Mucosa of stomach (tissue), 1 donor: ENCODE data around the gene PAX8.

ENCODE experiments used
- H3K27me3 ChIP-seq: one replicate; pipeline ENCODE4 v1.7.0; 2013; ENCODE audit warnings: mild to moderate bottlenecking, low read length; ENCODE audit not compliant: control insufficient read depth, insufficient read depth
- H3K36me3 ChIP-seq: one replicate; pipeline ENCODE4 v1.7.0; 2013; ENCODE audit warnings: low read length; ENCODE audit not compliant: control insufficient read depth, insufficient read depth
- H3K4me1 ChIP-seq: one replicate; pipeline ENCODE4 v1.7.0; 2013; ENCODE audit warnings: mild to moderate bottlenecking, low read length; ENCODE audit not compliant: control insufficient read depth, insufficient read depth
- H3K4me3 ChIP-seq: one replicate; pipeline ENCODE4 v1.7.0; 2013; ENCODE audit warnings: low read length
- H3K9ac ChIP-seq: one replicate; pipeline ENCODE4 v1.7.0; 2013; ENCODE audit warnings: mild to moderate bottlenecking, low read length, moderate library complexity
- H3K9me3 ChIP-seq: one replicate; pipeline ENCODE4 v1.7.0; 2013; ENCODE audit warnings: mild to moderate bottlenecking, low read length, moderate library complexity; ENCODE audit not compliant: control insufficient read depth
- donor health status: Pancreatic carcinoma.

The PAX8 gene

GRCh38 chr2:113167962-113168340 is 110.8 kb downstream of the PAX8 start:
- Histone ChIP-seq H3K36me3 (no peaks in the 10 kb centered on the region), H3K27me3 (no peaks in the 10 kb centered on the region), H3K9me3 (no peaks in the 10 kb centered on the region), H3K9ac (peak overlapping the region; percentile 48), H3K4me3 (no peak overlapping the region), H3K4me1 (peaks cover 44% of the 10 kb centered on the region)

DNA sequence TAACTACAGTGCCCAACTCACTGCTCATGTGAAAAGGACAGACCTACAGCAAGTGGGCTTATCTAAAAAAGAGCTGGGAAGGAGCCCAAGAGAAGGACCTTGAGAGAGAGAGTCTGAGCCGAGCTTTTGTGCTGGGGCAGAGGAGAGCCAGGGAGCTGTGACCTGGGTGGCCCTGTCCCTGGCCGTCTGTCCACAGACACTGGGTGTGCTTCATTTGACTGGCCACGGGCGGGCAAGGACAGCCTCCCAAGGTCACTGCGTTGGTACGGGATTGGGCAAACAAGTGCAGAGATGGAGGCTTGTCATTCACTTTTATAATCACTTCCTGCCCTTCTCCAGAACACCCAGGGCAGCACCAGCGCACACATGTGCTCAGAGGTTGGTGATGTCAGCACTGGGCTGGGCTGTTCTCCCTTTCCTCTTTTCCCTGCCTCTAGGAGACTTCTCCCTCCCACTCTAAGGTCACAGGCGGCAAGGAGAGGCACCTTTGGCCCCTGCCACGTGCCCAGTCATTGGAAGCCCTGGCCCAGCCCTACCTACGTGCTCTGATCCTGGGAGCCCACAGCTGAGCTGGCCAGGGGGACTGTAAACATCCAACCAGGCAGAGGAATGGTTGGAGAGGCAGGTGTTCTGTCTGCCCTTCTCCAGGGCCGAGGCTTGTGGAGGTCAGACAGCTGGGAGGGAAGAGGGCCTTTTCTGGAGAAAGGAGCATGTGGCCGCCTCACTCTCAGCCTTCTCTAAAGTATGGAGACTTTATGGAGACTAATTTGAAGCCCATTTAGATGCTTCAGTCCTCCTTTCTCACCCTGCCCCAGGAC is 111.4 kb downstream of the PAX8 start:
- H3K4me1 ChIP-seq, result peaks cover 38% of the 10 kb centered on the region
- H3K9ac ChIP-seq, result peak overlapping the region; percentile 51
- no peaks in the 10 kb centered on the region for H3K9me3 ChIP-seq
- no peak overlapping the region for H3K4me3 ChIP-seq
- H3K27me3 ChIP-seq, result no peaks in the 10 kb centered on the region
- H3K36me3 ChIP-seq, result no peaks in the 10 kb centered on the region

- Histone ChIP-seq H3K27me3 (no peaks in the 10 kb centered on the region), H3K9me3 (no peaks in the 10 kb centered on the region), H3K9ac (no peak overlapping the region), H3K4me3 (no peak overlapping the region), H3K4me1 (peaks cover 37% of the 10 kb centered on the region), H3K36me3 (no peaks in the 10 kb centered on the region)
These were observed 112.5 kb downstream of the PAX8 start for GRCh38 chr2:113166187-113166645.
